Fibroblast of pulmonary artery (primary cell): ENCODE measurements around the gene KCNMB2.
A peak's percentile ranks its signal among the peaks of the same experiment; 100 is the strongest.

Source experiments
- DNase-seq: peaks from one replicate; pipeline ENCODE4 v3.0.0-alpha.2; 2010; ENCODE audit warnings: low read depth
- H3K4me3 ChIP-seq: replicated peaks from 2 replicates; pipeline ENCODE4 v1.5.1; 2011; ENCODE audit warnings: low read depth, mild to moderate bottlenecking, control low read depth, low read length, moderate library complexity
- CTCF ChIP-seq: IDR thresholded peaks from 2 replicates; pipeline ENCODE4 v1.5.1; 2011; ENCODE audit warnings: mild to moderate bottlenecking, control low read depth, low read length, inconsistent platforms; ENCODE audit errors: missing control alignments

KCNMB2 gene

GRCh38 chr3:178631950-178632349 is 95.7 kb downstream of the KCNMB2 start:
- DNase-seq = no peak
- no peak for TF ChIP-seq CTCF
- no peak overlapping the region for H3K4me3 ChIP-seq

GRCh38 chr3:178634975-178635374 is 98.7 kb downstream of the KCNMB2 start:
- TF ChIP-seq CTCF = no peak
- H3K4me3 ChIP-seq = no peak overlapping the region
- no peak for DNase-seq

GRCh38 chr3:178637802-178638201 is 101.6 kb downstream of the KCNMB2 start:
- TF ChIP-seq CTCF = no peak
- H3K4me3 ChIP-seq = no peak overlapping the region

GRCh38 chr3:178645503-178645902 is 109.3 kb downstream of the KCNMB2 start:
- no peak overlapping the region for H3K4me3 ChIP-seq
- no peak for DNase-seq
- TF ChIP-seq CTCF = no peak

More at GRCh38 chr3:178637802-178638201, 101.6 kb downstream of the KCNMB2 start:
- no peak for DNase-seq

GRCh38 chr3:178646186-178646862 is 110.1 kb downstream of the KCNMB2 start:
- no peak for TF ChIP-seq CTCF
- H3K4me3 ChIP-seq = no peak overlapping the region
- no peak for DNase-seq

GRCh38 chr3:178655488-178655887 is 119.3 kb downstream of the KCNMB2 start:
- TF ChIP-seq CTCF = no peak
- no peak for DNase-seq
- H3K4me3 ChIP-seq = no peak overlapping the region

GRCh38 chr3:178658694-178659325 is 122.6 kb downstream of the KCNMB2 start:
- peak; percentile 13 for DNase-seq
- H3K4me3 ChIP-seq = no peak overlapping the region
- TF ChIP-seq CTCF = no peak
